CD4-positive, alpha-beta T cell (primary cell): ENCODE data around the gene DIAPH1. TPM values are rescaled to one million over a fixed set of nuclear protein-coding genes. Genes with fewer than 3 reads are reported as not detected.

Experiments used
- ATAC-seq: fragments of 200-7000 bp; cut with Tn5 transposase; one replicate; pipeline ENCODE4 v1.10.0; 2022; ENCODE audit warnings: mild to moderate bottlenecking; ENCODE audit not compliant: poor library complexity
- CTCF ChIA-PET: fragments of 350-600 bp; sonication (Branson Sonifier 250); formaldehyde crosslinking; loops from one replicate; lab custom pipeline; 2021; ENCODE audit warnings: antibody characterized with exemption, inconsistent platforms; lab: Charles Lee
- POLR2A ChIA-PET: fragments of 350-600 bp; sonication (Branson Sonifier 250); formaldehyde crosslinking; loops from one replicate; lab custom pipeline; 2021; ENCODE audit warnings: antibody characterized with exemption, inconsistent platforms; lab: Charles Lee
- DNase-seq, 14 experiments: peaks; one replicate each; pipeline ENCODE4 v3.0.0-alpha.2; 2013 to 2020; ENCODE audit warnings: mixed read lengths in 2 of 14
- H3K27ac ChIP-seq, 2 donors: one replicate each; pipeline versions ENCODE4 v1.5.1 to v1.7.0; 2013; ENCODE audit warnings: low read length in 2 of 2, low read depth in 1 of 2, mild to moderate bottlenecking in 1 of 2
- H3K27me3 ChIP-seq, 2 experiments: 1 replicate in 1 of 2; 2 replicates in 1 of 2; pipeline versions ENCODE4 v1.6.1 to v1.7.0; 2013; ENCODE audit warnings: low read length in 2 of 2, control low read depth in 1 of 2, mild to moderate bottlenecking in 1 of 2, moderate library complexity in 1 of 2; ENCODE audit not compliant: insufficient read depth in 2 of 2, control insufficient read depth in 1 of 2
- H3K36me3 ChIP-seq: one replicate; pipeline ENCODE4 v1.6.1; 2013; ENCODE audit warnings: low read length, control low read depth; ENCODE audit not compliant: insufficient read depth
- H3K4me1 ChIP-seq: one replicate; pipeline ENCODE4 v1.6.1; 2013; ENCODE audit warnings: low read length, control low read depth; ENCODE audit not compliant: insufficient read depth
- H3K4me3 ChIP-seq: one replicate; pipeline ENCODE4 v1.5.1; 2013; ENCODE audit warnings: mild to moderate bottlenecking, low read length, moderate library complexity
- H3K9me3 ChIP-seq, 2 experiments: 1 replicate in 1 of 2; 2 replicates in 1 of 2; pipeline versions ENCODE4 v1.6.1 to v1.7.0; 2013; ENCODE audit warnings: low read length in 2 of 2, mild to moderate bottlenecking in 2 of 2, control low read depth in 1 of 2, moderate library complexity in 1 of 2; ENCODE audit not compliant: control insufficient read depth in 1 of 2, insufficient read depth in 1 of 2
- H3K27ac Mint-ChIP-seq: one replicate; pipeline ENCODE4 v1.8.0; 2020; ENCODE audit warnings: mixed read lengths
- H3K27me3 Mint-ChIP-seq: one replicate; pipeline ENCODE4 v1.8.0; 2021; ENCODE audit warnings: mixed read lengths
- H3K36me3 Mint-ChIP-seq: one replicate; pipeline ENCODE4 v1.8.0; 2021; ENCODE audit warnings: low read depth, mixed read lengths
- H3K4me1 Mint-ChIP-seq: one replicate; pipeline ENCODE4 v1.8.0; 2021; ENCODE audit warnings: low read depth, mixed read lengths
- H3K4me3 Mint-ChIP-seq: one replicate; pipeline ENCODE4 v1.8.0; 2020; ENCODE audit warnings: mild to moderate bottlenecking, mixed read lengths
- H3K9me3 Mint-ChIP-seq: one replicate; pipeline ENCODE4 v1.8.0; 2020; ENCODE audit warnings: mixed read lengths
- CTCF ChIP-seq: fragments of 200-600 bp; IDR thresholded peaks from one replicate; pipeline ENCODE4 v1.8.0; 2022; ENCODE audit warnings: antibody characterized with exemption, mild to moderate bottlenecking
- intact Hi-C, 2 experiments: fragments of 100-400 bp; cut with DNase I in 1 of 2; cut with micrococcal nuclease in 1 of 2; formaldehyde crosslinking; loops; one replicate each; pipeline versions ENCODE4 v1.15.1 to v1.9.0; 2023 to 2025; cut with DNase I, micrococcal nuclease
- total RNA-seq, 174 experiments: library from RNA in 2 of 174; stranded (reverse) in 2 of 174; gene quantifications; one replicate each; pipeline ENCODE4 v1.2.3 and lab custom pipeline; 2021 to 2026

DIAPH1 gene
- total RNA-seq, 2 experiments from 2014 or later, result 159 to 161 TPM

GRCh38 chr5:141483902-141484301 lies 134.9 kb downstream of the DIAPH1 start:
- Histone ChIP-seq H3K36me3 (no peaks in the 10 kb centered on the region), H3K9me3 (peaks cover 0 to 22% of the 10 kb centered on the region in 2 experiments), H3K27ac (no peak overlapping the region), H3K4me1 (peaks cover 13% of the 10 kb centered on the region), H3K4me3 (no peak overlapping the region), H3K27me3 (peaks cover 65 to 80% of the 10 kb centered on the region in 2 experiments)
- H3K27me3 Mint-ChIP-seq, result peaks cover 94% of the 10 kb centered on the region
- DNase-seq, result no peak
- POLR2A ChIA-PET, result interaction anchor here (1.0 kb wide), 1 partner anchor 86 kb away, joined by 3 read pairs; the partner anchor contains the start of gene PCDHGB5
- no peak overlapping the region for H3K4me3 Mint-ChIP-seq
- no peak for TF ChIP-seq CTCF
- intact Hi-C loops, result no loop called here
- H3K27ac Mint-ChIP-seq, result no peak overlapping the region
- ATAC-seq, result no peak
- no peaks in the 10 kb centered on the region for H3K9me3 Mint-ChIP-seq
- no peaks in the 10 kb centered on the region for H3K36me3 Mint-ChIP-seq
- peaks cover 10% of the 10 kb centered on the region for H3K4me1 Mint-ChIP-seq
- CTCF ChIA-PET, result interaction anchor here (0.5 kb wide), 1 partner anchor 75 kb away, joined by 3 read pairs; no protein-coding TSS in a partner anchor

- ATAC-seq (no peak), DNase-seq (no peak)
- peaks cover 36% of the 10 kb centered on the region for H3K4me1 Mint-ChIP-seq
- no peak overlapping the region for H3K27ac Mint-ChIP-seq
- intact Hi-C loops, result no loop called here
- peaks cover 94% of the 10 kb centered on the region for H3K27me3 Mint-ChIP-seq
- TF ChIP-seq CTCF, result no peak
- no peaks in the 10 kb centered on the region for H3K9me3 Mint-ChIP-seq
- Histone ChIP-seq H3K4me3 (no peak overlapping the region), H3K27me3 (peaks cover 61 to 79% of the 10 kb centered on the region in 2 experiments), H3K36me3 (no peaks in the 10 kb centered on the region), H3K4me1 (peaks cover 32% of the 10 kb centered on the region), H3K9me3 (peaks cover 0 to 21% of the 10 kb centered on the region in 2 experiments), H3K27ac (no peak overlapping the region)
- H3K36me3 Mint-ChIP-seq, result no peaks in the 10 kb centered on the region
- ChIA-PET CTCF (no interaction called here), POLR2A (no interaction called here)
- no peak overlapping the region for H3K4me3 Mint-ChIP-seq
Measured at GRCh38 chr5:141479776-141480175, 139.0 kb downstream of the DIAPH1 start.

GRCh38 chr5:141478321-141478945 lies 140.4 kb downstream of the DIAPH1 start:
- DNase-seq (no peak), ATAC-seq (no peak)
- no peaks in the 10 kb centered on the region for H3K36me3 Mint-ChIP-seq
- no peaks in the 10 kb centered on the region for H3K9me3 Mint-ChIP-seq
- Histone ChIP-seq H3K4me1 (peaks cover 27% of the 10 kb centered on the region), H3K27me3 (peaks cover 50 to 69% of the 10 kb centered on the region in 2 experiments), H3K4me3 (no peak overlapping the region), H3K36me3 (no peaks in the 10 kb centered on the region), H3K27ac (no peak overlapping the region), H3K9me3 (peaks cover 0 to 17% of the 10 kb centered on the region in 2 experiments)
- no peak for TF ChIP-seq CTCF
- ChIA-PET POLR2A (no interaction called here), CTCF (interaction anchor here (0.6 to 0.9 kb wide), 2 partner anchors 21 to 129 kb away, joined by 3 read pairs; partner anchors contain the start of gene PCDHGB1)
- H3K27ac Mint-ChIP-seq, result no peak overlapping the region
- intact Hi-C loops, result no loop called here
- peaks cover 87% of the 10 kb centered on the region for H3K27me3 Mint-ChIP-seq
- H3K4me1 Mint-ChIP-seq, result peaks cover 36% of the 10 kb centered on the region
- no peak overlapping the region for H3K4me3 Mint-ChIP-seq
